Liver (tissue), 9 donors: ENCODE data around the gene SUPT6H. TPM values are rescaled to one million over a fixed set of nuclear protein-coding genes. Genes with fewer than 3 reads are reported as not detected.

ENCODE experiments used
- DNase-seq: peaks from one replicate; pipeline ENCODE4 v3.0.0-alpha.2; 2017; ENCODE audit warnings: low spot score
- H3K27ac ChIP-seq, 2 donors: one replicate each; pipeline ENCODE4 v1.7.0; 2013; ENCODE audit warnings: inconsistent platforms in 2 of 2, low read length in 2 of 2, control low read depth in 1 of 2, low read depth in 1 of 2, mild to moderate bottlenecking in 1 of 2
- H3K27me3 ChIP-seq, 4 donors: one replicate each; pipeline versions ENCODE4 v1.6.1 to v1.7.0; 2013; ENCODE audit warnings: low read length in 3 of 4, inconsistent platforms in 1 of 4, mild to moderate bottlenecking in 1 of 4, moderate library complexity in 1 of 4; ENCODE audit not compliant: control insufficient read depth in 4 of 4, insufficient read depth in 4 of 4
- H3K36me3 ChIP-seq, 4 donors: one replicate each; pipeline versions ENCODE4 v1.6.1 to v1.7.0; 2013; ENCODE audit warnings: low read length in 3 of 4, mild to moderate bottlenecking in 3 of 4, low read depth in 1 of 4, moderate library complexity in 1 of 4; ENCODE audit not compliant: control insufficient read depth in 4 of 4, insufficient read depth in 3 of 4
- H3K4me1 ChIP-seq, 4 donors: one replicate each; pipeline versions ENCODE4 v1.6.1 to v1.7.0; 2013; ENCODE audit warnings: low read length in 3 of 4, mild to moderate bottlenecking in 3 of 4, moderate library complexity in 1 of 4; ENCODE audit not compliant: control insufficient read depth in 4 of 4, insufficient read depth in 4 of 4
- H3K4me3 ChIP-seq, 3 donors: one replicate each; pipeline versions ENCODE4 v1.6.1 to v1.7.0; 2013; ENCODE audit warnings: low read length in 3 of 3, control low read depth in 1 of 3, low read depth in 1 of 3, mild to moderate bottlenecking in 1 of 3
- H3K9ac ChIP-seq, 2 donors: one replicate each; pipeline ENCODE4 v1.7.0; 2013; ENCODE audit warnings: low read length in 2 of 2, mild to moderate bottlenecking in 2 of 2, moderate library complexity in 2 of 2, control low read depth in 1 of 2, low read depth in 1 of 2
- H3K9me3 ChIP-seq, 4 donors: one replicate each; pipeline versions ENCODE4 v1.6.1 to v1.7.0; 2013; ENCODE audit warnings: low read length in 3 of 4; ENCODE audit not compliant: control insufficient read depth in 4 of 4
- CTCF ChIP-seq: fragments of 150-350 bp; IDR thresholded peaks from 2 replicates; pipeline ENCODE4 v1.5.1; 2017; ENCODE audit warnings: improper control_type of control experiment, low read depth, low read length; ENCODE audit not compliant: missing input control
- EGR1 ChIP-seq, 2 donors: IDR thresholded peaks; 2 replicates each; pipeline ENCODE4 v1.6.1; 2016 to 2018; ENCODE audit warnings: antibody characterized with exemption in 2 of 2, low read depth in 2 of 2
- FOXA2 ChIP-seq: IDR thresholded peaks from 2 replicates; pipeline ENCODE4 v1.6.1; 2016; ENCODE audit warnings: antibody characterized with exemption
- GABPA ChIP-seq, 2 donors: IDR thresholded peaks in 1 of 2; conservative IDR thresholded peaks in 1 of 2; 2 replicates each; pipeline ENCODE4 v1.6.1; 2016; ENCODE audit warnings: antibody characterized with exemption in 2 of 2, mild to moderate bottlenecking in 1 of 2, moderate library complexity in 1 of 2
- HNF4A ChIP-seq, 2 donors: conservative IDR thresholded peaks; 2 replicates each; pipeline ENCODE4 v1.6.1; 2016; ENCODE audit warnings: antibody characterized with exemption in 2 of 2, mild to moderate bottlenecking in 2 of 2
- REST ChIP-seq: IDR thresholded peaks from 2 replicates; pipeline ENCODE4 v1.6.1; 2016; ENCODE audit warnings: antibody characterized with exemption, mild to moderate bottlenecking
- RXRA ChIP-seq, 2 donors: IDR thresholded peaks; 2 replicates each; pipeline ENCODE4 v1.6.1; 2017 to 2018; ENCODE audit warnings: antibody characterized with exemption in 2 of 2, mild to moderate bottlenecking in 1 of 2
- SP1 ChIP-seq: IDR thresholded peaks from 2 replicates; pipeline ENCODE4 v1.6.1; 2018; ENCODE audit warnings: antibody characterized with exemption, mild to moderate bottlenecking
- YY1 ChIP-seq: IDR thresholded peaks from 2 replicates; pipeline ENCODE4 v1.6.1; 2016; ENCODE audit warnings: antibody characterized with exemption, mild to moderate bottlenecking
- ZBTB33 ChIP-seq: IDR thresholded peaks from 2 replicates; pipeline ENCODE4 v1.6.1; 2016; ENCODE audit warnings: antibody characterized with exemption
- WGBS: extraction: QIAGEN DNeasy Blood & Tissue Kit; methylation state at CpG from one replicate; pipeline ENCODE4 v1.1.7; 2013; 5-methylcytosine and 5-hydroxymethylcytosine counted together
- polyA plus RNA-seq, 2 donors: library from polyadenylated mRNA; stranded (reverse) in 1 of 2; unstranded in 1 of 2; fragments of 200-250 nt in 1 of 2; fragments of >200 nt in 1 of 2; fragmentation: Nextera tagmentation in 1 of 2; extraction: Ambion mirVana in 1 of 2; gene quantifications; one replicate each; pipeline versions ENCODE4 v1.2.1 to v1.2.3, GENCODE V29; 2013 to 2015
- total RNA-seq, 2 donors: library from RNA; depleted of rRNA; stranded (reverse); fragments of >200 nt; gene quantifications; one replicate each; pipeline ENCODE4 v1.2.3, GENCODE V29; 2014
- donor health status: healthy.
- donor health status: healthy.
- donor health status: healthy.
- donor health status: healthy.
- donor health status: healthy.

The SUPT6H gene
- total and polyA plus RNA-seq, 4 donors: 10.6 to 59.1 (median 30.3) TPM

- H3K27ac ChIP-seq: no peak overlapping the region
- H3K9ac ChIP-seq: no peak overlapping the region
- no peak for TF ChIP-seq ZBTB33
- H3K4me1 ChIP-seq: no peaks in the 10 kb centered on the region
- no peak for DNase-seq
- 94% methylated on average over 14 of the region's 14 CpGs for WGBS
- H3K9me3 ChIP-seq: no peaks in the 10 kb centered on the region
- H3K36me3 ChIP-seq: peaks cover 17 to 52% (median 33%) of the 10 kb centered on the region in 4 donors
- H3K4me3 ChIP-seq: no peak overlapping the region
- no peaks in the 10 kb centered on the region for H3K27me3 ChIP-seq
Observed at GRCh38 chr17:28704219-28704858, 42.3 kb downstream of the SUPT6H start.

- Histone ChIP-seq H3K4me1 (no peaks in the 10 kb centered on the region), H3K9me3 (no peaks in the 10 kb centered on the region), H3K4me3 (no peak overlapping the region), H3K27ac (no peak overlapping the region), H3K36me3 (peaks cover 13 to 44% (median 26%) of the 10 kb centered on the region in 4 donors), H3K27me3 (no peaks in the 10 kb centered on the region), H3K9ac (no peak overlapping the region)
- no peak for TF ChIP-seq REST
- no peak for TF ChIP-seq GABPA (IDR thresholded peaks at IDR 0.05 in 1 of 2, conservative IDR thresholded peaks at IDR 0.05 in 1 of 2)
- TF ChIP-seq EGR1 (IDR thresholded peaks at IDR 0.05; ENCODE audit: low read depth in 2 of 2): no peak
- TF ChIP-seq YY1: no peak
- no peak for TF ChIP-seq RXRA (IDR thresholded peaks at IDR 0.05)
- no peak for TF ChIP-seq CTCF
- no peak for TF ChIP-seq HNF4A (conservative IDR thresholded peaks at IDR 0.05)
- TF ChIP-seq FOXA2: no peak
- no peak for TF ChIP-seq SP1
- DNase-seq: no peak
- 94% methylated on average over 5 of the region's 5 CpGs for WGBS
Observed at GRCh38 chr17:28705074-28705659, 43.2 kb downstream of the SUPT6H start.
